Measurements from ENCODE around the gene MIA.
"Not testable (repeated sequence)": the region's sequence is repeated elsewhere in the genome, so short reads cannot be mapped to it uniquely, and the experiment has no call there.

The MIA gene

DNA sequence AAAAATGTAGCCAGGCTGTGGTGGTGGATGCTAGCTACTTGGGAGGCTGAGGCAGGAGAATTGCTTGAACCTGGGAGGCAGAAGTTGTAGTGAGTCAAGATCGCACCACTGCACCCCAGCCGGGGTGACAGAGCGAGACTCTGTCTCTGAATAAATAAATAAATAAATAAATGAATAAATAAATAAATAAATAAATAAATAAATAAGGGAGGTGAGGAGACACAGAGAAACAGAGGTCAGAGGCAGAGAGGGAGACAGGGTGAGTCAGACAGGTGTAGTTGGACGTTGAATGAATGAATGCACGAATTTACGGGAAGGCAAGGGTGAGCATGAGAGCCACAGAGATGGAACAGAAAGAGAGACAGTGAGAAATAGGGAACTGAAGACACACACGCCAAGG is 5.8 kb downstream of the MIA start:
- no peak for DNase-seq

DNA sequence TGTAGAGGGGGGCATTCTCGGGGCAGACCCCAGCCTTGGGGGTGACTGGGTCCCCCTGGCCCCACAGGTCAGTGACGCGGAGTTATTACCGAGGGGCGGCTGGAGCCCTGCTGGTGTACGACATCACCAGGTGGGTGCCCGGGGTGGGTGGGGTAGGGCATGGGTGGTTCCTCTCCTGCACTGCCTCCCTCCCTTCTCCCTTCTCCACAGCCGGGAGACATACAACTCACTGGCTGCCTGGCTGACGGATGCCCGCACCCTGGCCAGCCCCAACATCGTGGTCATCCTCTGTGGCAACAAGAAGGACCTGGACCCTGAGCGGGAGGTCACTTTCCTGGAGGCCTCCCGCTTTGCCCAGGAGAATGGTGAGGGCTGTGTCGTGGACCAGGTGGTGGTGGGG is 8.4 kb downstream of the MIA start:
- no peak for DNase-seq

DNA sequence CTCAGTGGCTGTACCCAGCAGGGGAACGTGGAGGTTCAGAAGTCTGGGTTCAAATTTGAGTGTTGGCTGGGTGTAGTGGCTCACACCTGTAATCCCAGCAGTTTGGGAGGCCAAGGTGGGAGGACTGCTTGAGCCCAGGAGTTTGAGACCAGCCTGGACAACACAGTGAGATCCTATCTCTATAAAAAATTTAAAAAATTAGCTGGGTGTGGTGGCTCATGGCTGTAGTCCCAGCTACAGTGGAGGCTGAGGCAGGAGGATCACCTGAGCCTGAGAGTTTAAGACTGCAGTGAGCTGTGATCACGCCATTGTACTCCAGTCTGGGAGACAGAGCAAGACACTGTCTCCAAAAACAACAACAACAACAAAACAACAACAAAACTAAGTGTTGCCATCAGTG is 8.8 kb downstream of the MIA start:
- not testable (repeated sequence) for DNase-seq

DNA sequence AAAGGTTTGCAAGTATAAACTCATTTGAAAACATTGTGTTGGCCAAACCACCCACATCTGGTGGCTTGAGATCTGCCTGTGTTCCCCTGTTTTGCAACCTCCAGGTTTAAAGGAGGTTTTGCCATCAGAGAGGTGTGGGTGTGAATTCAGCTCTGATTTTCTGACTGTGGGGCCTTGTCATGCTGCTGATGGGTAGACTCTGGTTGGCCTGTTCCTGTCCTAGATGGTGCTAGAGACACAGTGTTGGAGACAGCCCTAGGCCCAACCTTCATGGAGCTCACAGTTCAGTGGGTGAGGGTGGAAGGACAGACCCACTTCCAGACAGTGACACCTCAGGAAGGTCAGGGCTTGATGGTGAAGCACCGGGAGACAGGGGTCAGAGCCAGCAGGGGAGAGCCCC is 10.2 kb downstream of the MIA start:
- no peak for DNase-seq

GRCh38 chr19:40786060-40787037 is 11.0 kb downstream of the MIA start:
- DNase-seq: no peak

- DNase-seq: no peak
Observed at GRCh38 chr19:40791349-40791748, 16.0 kb downstream of the MIA start.

- DNase-seq: no peak
Observed at GRCh38 chr19:40791996-40792395, 16.7 kb downstream of the MIA start.

- no peak for DNase-seq
Observed at GRCh38 chr19:40797166-40797962, 22.0 kb downstream of the MIA start.

- DNase-seq: peak; percentile 76
Observed at GRCh38 chr19:40797963-40798682, 22.8 kb downstream of the MIA start.

GRCh38 chr19:40798683-40799557 is 23.6 kb downstream of the MIA start, which contains the start of gene EGLN2:
EGLN2 (plus strand) TSS chr19:40799191; CDS start chr19:40800573, 1,382 bp downstream.
- peak; percentile 100 for DNase-seq

GRCh38 chr19:40799558-40800338 is 24.4 kb downstream of the MIA start:
- DNase-seq: no peak

GRCh38 chr19:40800339-40800996 is 25.1 kb downstream of the MIA start:
- no peak for DNase-seq

DNA sequence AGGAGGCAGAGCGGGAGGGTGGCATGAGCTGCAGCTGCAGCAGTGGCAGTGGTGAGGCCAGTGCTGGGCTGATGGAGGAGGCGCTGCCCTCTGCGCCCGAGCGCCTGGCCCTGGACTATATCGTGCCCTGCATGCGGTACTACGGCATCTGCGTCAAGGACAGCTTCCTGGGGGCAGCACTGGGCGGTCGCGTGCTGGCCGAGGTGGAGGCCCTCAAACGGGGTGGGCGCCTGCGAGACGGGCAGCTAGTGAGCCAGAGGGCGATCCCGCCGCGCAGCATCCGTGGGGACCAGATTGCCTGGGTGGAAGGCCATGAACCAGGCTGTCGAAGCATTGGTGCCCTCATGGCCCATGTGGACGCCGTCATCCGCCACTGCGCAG is 25.7 kb downstream of the MIA start:
- DNase-seq: no peak

- no peak for DNase-seq
Observed at GRCh38 chr19:40801426-40802299, 26.3 kb downstream of the MIA start.

- no peak for DNase-seq
Observed at GRCh38 chr19:40802300-40803169, 27.2 kb downstream of the MIA start.

DNA sequence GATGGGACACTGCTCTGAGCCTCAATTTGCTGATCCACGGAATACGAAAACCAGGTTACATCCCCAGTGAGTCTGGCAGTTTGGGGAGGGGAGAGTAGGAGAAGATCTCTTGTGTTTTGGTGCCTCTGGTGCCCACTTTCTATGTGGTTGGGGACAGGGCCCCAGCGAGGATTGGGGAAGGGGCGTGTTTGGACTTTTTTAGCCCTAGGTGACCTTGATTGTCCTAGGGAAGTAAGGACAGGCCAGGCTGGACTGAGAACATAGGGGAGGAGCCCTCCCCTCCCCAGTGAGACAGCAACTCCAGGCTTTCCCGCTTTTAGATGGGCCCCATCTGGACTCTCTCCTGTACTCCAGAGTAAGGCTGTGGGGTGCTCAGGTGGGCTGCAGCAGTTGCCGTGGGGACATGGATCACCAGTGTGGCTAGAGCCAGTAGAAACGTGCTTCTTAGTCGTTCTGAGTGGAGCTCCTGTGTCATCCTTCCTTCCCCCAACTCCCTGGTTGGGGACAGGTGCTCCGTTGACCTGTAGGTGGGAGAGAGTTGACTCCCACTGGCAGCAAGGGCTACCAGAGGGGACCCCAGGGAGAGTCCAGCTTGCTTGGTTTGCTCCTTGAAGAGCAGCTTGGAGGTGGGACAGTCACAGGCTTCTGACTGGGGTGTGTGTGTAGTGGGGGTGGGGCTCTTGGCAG is 28.0 kb downstream of the MIA start:
- DNase-seq: no peak

DNA sequence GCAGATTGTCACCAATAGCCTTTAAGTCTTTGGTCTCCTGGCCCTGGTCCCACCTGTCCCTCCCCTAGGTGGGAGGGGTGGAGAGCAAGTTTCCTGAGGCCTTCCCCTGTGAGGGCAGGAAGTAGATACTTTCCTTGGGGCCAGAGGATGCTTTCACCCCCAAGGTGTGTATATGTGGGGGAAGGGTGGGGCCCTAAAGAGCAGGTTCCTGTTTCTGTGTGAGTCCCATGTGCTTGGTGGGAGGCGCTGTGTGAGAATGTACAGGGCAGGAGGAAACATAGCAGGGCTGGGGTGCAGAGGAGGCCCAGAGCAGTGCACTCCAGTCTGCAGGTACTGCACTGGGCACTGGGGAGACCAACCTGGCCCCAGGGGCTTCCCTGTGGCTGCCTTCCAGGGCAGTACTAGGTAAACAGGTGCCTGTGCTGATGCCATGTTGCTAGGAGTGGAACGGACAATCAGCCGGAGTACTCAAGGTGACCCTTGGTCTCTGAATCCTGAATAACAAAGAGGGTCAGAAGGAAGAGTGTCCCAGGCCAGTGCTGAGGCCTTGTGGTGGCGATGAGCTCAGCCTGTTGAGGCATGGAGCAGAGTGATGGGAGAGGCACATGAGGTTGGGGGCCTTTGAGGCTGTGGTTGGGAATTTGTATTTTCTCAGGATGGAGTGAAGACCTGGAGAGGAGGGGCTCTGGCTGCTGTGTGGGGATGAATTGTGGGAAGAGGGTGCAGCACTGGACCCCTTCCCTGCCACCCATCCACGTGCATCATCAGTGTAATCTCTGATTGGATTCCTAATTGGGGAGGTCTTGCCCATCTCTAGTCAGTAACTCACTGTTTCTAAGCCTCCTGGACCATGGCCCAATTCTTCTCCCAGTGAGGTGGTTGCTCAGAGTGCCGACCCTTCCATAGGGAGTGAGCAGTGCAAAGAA is 28.8 kb downstream of the MIA start:
- DNase-seq: peak; percentile 89

Data from CD4-positive, alpha-beta T cell treated with Interleukin-12 subunit alpha and Interleukin-12 subunit beta, for 1 hour (primary cell).